ENCODE results near the gene B3GALT5. TPM values are rescaled to one million over a fixed set of nuclear protein-coding genes. Genes with fewer than 3 reads are reported as not detected.
A peak's percentile ranks its signal among the peaks of the same experiment; 100 is the strongest.

Gene B3GALT5
- total RNA-seq, 1 experiment from 2014 or later = 0.76 TPM

DNA sequence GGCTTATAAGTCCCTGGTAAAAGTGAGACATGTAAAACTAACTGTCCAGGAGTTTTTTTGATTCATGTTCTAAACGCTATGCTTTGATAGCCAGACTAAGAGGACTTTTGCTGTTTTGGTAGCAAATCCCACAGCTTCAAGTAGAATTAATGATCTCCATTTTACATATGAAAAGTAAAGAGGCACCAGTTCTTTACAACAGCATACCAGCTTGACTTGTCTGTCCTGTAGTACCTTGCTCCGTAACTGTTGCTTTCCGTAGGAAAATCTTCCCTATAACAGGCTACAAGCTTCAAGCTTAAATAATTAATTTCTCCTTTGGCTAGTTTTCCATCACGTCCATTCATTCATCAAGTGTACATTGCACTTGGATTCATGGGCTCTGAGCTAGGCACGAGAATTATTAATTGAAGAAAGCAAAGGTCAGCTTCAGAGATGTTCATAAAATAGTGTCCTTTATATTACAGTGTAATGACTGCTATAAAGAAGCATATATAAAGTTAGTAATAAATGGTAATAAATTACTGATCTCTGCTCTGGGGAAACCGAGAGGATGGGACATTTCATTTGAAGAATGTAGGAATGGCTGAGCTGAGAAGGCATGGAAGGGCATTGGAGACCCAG, 29.2 kb downstream of the B3GALT5 start:
- Histone ChIP-seq H3K4me1 (replicated peaks) (peaks cover 14% of the 10 kb centered on the region), H3K36me3 (no peaks in the 10 kb centered on the region), H3K9me3 (replicated peaks) (no peaks in the 10 kb centered on the region), H3K4me3 (no peak overlapping the region), H3K27me3 (replicated peaks) (no peaks in the 10 kb centered on the region), H3K27ac (no peak overlapping the region)
- no peak for DNase-seq (ENCODE audit: low read depth in 1 of 2, low spot score in 2 of 2)

DNA sequence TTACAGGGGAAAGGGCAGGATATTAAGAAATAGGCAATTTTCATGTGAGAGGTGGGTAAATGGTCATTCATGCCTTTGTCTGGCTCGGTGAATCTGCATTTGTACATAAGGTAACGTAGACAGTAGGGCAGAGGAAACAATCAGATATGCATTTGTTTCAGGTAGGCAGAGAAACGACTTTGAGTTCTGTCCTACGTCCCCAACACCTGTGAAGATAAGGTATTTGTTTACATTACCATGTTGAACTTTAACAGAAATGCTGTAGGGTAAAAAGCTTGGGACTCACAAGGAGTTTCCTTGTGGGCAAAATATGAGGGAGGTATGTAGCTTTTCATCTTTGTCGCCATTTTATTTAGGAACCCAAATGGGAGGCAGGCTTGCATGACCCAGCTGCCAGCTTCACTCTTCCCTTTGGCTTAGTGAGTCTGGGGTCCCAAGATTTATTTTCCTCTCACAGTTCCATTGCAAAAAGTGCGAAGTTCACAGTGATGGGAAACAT, 31.4 kb downstream of the B3GALT5 start:
- H3K4me3 ChIP-seq = no peak overlapping the region
- no peaks in the 10 kb centered on the region for H3K36me3 ChIP-seq
- no peak for DNase-seq (ENCODE audit: low read depth in 1 of 2, low spot score in 2 of 2)
- H3K27ac ChIP-seq = no peak overlapping the region
- no peaks in the 10 kb centered on the region for H3K9me3 ChIP-seq (replicated peaks)
- peaks cover 26% of the 10 kb centered on the region for H3K4me1 ChIP-seq (replicated peaks)
- H3K27me3 ChIP-seq (replicated peaks) = no peaks in the 10 kb centered on the region

DNA sequence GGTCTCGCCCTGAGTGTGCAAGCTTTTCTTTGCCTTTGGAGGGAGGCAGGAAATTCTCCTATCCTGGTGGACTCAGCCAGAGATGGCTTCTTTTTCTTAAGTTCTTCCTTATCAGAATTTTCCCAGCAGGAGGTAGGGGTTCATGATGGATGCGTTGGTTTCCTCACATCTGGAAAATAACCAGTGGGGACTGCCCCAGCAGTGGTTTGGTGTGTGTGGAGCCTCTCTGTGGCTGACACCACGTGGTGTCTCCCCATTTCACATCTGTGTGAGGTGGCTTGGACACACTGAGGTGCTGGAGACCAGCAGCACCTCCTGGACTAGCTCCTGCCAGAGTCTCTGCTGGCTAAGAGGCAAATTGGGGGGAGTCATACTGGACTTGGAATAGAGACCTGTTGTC, 32.6 kb downstream of the B3GALT5 start:
- no peaks in the 10 kb centered on the region for H3K9me3 ChIP-seq (replicated peaks)
- peaks cover 27% of the 10 kb centered on the region for H3K4me1 ChIP-seq (replicated peaks)
- no peaks in the 10 kb centered on the region for H3K36me3 ChIP-seq
- H3K27me3 ChIP-seq (replicated peaks) = no peaks in the 10 kb centered on the region
- no peak overlapping the region for H3K27ac ChIP-seq
- no peak overlapping the region for H3K4me3 ChIP-seq
- DNase-seq (ENCODE audit: low read depth in 1 of 2, low spot score in 2 of 2) = no peak

DNA sequence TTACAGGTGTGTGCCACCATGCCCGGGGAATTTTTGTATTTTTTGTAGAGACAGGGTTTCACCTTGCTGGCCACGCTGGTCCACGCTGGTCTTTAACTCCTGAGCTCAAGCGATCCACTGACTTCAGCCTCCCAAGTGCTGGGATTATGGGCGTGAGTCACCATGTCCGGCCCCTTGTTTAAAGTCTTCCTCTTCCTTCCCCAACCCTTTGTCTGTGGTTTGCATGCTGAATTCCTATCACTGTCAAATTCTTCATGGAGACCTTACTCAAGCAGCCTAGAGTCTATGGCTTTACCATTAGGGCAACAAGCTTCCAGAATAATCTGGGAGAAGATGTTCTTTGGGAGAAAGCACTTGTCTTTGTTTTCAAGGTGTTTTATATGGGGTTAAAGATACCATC, 34.7 kb downstream of the B3GALT5 start:
- H3K4me3 ChIP-seq = no peak overlapping the region
- H3K4me1 ChIP-seq (replicated peaks) = peaks cover 24% of the 10 kb centered on the region
- H3K27me3 ChIP-seq (replicated peaks) = no peaks in the 10 kb centered on the region
- H3K9me3 ChIP-seq (replicated peaks) = no peaks in the 10 kb centered on the region
- peak; percentile 75 to 77 for DNase-seq (ENCODE audit: low read depth in 1 of 2, low spot score in 2 of 2)
- no peaks in the 10 kb centered on the region for H3K36me3 ChIP-seq
- peak overlapping the region; percentile 18 for H3K27ac ChIP-seq

DNA sequence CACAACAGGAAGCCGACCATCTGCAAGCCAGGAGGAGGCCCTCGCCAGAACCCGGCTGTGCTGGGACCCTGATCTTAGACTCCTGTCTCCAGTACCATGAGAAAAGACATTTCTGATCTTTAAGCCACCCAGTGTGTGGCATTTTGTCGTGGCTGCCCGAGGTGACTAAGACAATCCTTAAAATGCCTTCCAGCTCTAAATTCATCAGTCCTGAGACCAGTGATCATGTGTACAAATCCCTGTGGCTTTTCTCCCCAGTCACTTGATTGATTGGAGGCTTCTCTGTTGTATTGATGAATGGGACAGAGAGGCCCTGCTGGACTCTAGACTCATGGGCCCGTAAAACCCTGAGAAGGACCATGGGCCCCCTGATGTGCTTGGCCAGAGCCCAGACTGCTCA, 36.1 kb downstream of the B3GALT5 start:
- Histone ChIP-seq H3K4me3 (no peak overlapping the region), H3K4me1 (replicated peaks) (peaks cover 24% of the 10 kb centered on the region), H3K36me3 (no peaks in the 10 kb centered on the region), H3K27me3 (replicated peaks) (no peaks in the 10 kb centered on the region), H3K9me3 (replicated peaks) (0 out of 2 replicates have a peak, but pooled peaks cover 5% of the 10 kb centered on the region), H3K27ac (no peak overlapping the region)
- no peak for DNase-seq (ENCODE audit: low read depth in 1 of 2, low spot score in 2 of 2)

DNA sequence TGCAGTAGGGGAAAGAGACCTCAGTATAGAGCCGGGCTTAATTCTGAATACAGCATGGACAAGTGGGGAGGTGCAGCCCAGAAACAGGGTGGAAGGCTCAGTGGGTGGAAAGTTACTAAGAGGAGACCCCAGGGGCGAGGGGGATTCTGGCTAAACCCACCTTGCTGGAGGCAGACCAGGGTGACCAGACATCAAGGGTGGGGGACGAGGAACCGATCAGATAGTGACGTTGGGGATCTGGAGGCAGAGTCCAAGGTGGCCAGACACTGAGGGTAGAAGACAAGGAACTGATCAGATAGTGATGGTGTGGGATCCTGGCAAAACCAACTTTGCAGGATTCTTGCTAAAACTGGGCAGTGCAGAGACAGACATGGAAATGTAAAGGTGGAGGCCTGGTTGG, 36.8 kb downstream of the B3GALT5 start:
- Histone ChIP-seq H3K4me3 (no peak overlapping the region), H3K27ac (no peak overlapping the region), H3K27me3 (replicated peaks) (no peaks in the 10 kb centered on the region), H3K9me3 (replicated peaks) (0 out of 2 replicates have a peak, but pooled peaks cover 8% of the 10 kb centered on the region), H3K36me3 (no peaks in the 10 kb centered on the region), H3K4me1 (replicated peaks) (peaks cover 24% of the 10 kb centered on the region)
- DNase-seq (ENCODE audit: low read depth in 1 of 2, low spot score in 2 of 2) = no peak

DNA sequence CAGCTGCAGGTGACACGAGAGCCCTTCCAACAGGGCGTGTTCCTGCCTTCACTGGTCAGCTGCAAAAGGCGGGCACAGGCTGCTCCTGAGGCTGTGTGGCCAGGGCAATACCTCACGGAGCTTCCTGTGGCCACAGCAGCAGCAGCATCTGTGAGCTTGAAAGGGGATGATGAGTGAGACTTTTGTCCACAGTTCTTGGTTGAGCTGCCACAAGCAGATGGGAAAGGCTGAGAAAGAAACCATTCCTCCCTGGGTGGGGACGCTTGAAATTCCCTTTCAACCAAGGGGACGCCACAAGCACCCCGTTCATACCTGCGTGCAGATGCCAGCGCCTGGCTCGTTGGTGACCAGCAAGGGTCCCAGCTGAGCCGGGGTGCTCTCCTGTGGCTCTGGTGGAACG, 37.6 kb downstream of the B3GALT5 start:
- H3K27ac ChIP-seq = no peak overlapping the region
- DNase-seq (ENCODE audit: low read depth in 1 of 2, low spot score in 2 of 2) = no peak

DNA sequence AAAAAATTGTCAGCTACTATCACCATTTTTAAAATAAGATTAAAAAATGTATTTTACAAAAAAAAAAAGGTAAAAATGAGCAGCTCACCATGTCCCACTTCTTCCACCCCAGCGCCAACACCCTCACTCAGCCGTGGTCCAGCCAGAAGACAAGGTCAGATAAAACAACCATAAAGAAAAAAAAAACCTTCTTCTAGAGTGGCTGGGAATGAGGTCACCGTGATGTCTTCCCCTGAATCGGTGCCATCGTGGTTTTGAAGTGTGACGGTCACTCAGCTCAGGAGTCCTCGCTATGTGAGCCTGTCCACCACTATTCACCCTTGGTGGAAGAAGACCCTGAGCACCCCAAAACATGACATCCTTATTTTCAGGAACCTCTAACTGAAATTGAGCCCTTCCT, 38.1 kb downstream of the B3GALT5 start:
- H3K4me1 ChIP-seq (replicated peaks) = peaks cover 24% of the 10 kb centered on the region
- no peak overlapping the region for H3K27ac ChIP-seq
- DNase-seq (ENCODE audit: low read depth in 1 of 2, low spot score in 2 of 2) = no peak

More for the DNA sequence above, 37.6 kb downstream of the B3GALT5 start:
- 0 out of 2 replicates have a peak, but pooled peaks cover 8% of the 10 kb centered on the region for H3K9me3 ChIP-seq (replicated peaks)
- H3K36me3 ChIP-seq = no peaks in the 10 kb centered on the region
- H3K27me3 ChIP-seq (replicated peaks) = no peaks in the 10 kb centered on the region
- H3K4me3 ChIP-seq = no peak overlapping the region
- H3K4me1 ChIP-seq (replicated peaks) = peaks cover 24% of the 10 kb centered on the region

DNA sequence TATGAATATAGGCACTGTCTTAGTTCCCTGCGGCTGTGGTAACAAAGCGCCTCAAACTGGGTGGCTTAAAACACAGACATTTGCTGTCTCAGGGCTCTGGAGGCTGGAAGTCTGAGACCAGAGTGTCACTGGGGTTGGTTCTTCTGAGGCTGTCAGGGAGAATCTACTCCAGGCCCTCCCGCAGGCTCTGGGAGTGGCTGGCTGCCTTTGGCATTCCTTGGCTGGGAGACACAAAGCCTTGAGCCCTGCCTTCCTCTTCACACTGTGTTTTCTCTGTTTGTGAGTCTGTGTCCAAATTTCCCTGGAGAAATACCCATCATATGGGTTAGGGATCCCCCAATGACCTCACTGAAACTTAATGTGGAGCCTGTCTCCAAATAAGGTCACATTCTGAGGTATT, 38.5 kb downstream of the B3GALT5 start:
- Histone ChIP-seq H3K4me1 (replicated peaks) (peaks cover 24% of the 10 kb centered on the region), H3K9me3 (replicated peaks) (0 out of 2 replicates have a peak, but pooled peaks cover 8% of the 10 kb centered on the region), H3K27me3 (replicated peaks) (no peaks in the 10 kb centered on the region), H3K36me3 (no peaks in the 10 kb centered on the region), H3K27ac (no peak overlapping the region), H3K4me3 (no peak overlapping the region)
- DNase-seq (ENCODE audit: low read depth in 1 of 2, low spot score in 2 of 2) = no peak

More for the DNA sequence above, 38.1 kb downstream of the B3GALT5 start:
- Histone ChIP-seq H3K4me3 (no peak overlapping the region), H3K27me3 (replicated peaks) (no peaks in the 10 kb centered on the region), H3K9me3 (replicated peaks) (0 out of 2 replicates have a peak, but pooled peaks cover 8% of the 10 kb centered on the region), H3K36me3 (no peaks in the 10 kb centered on the region)

DNA sequence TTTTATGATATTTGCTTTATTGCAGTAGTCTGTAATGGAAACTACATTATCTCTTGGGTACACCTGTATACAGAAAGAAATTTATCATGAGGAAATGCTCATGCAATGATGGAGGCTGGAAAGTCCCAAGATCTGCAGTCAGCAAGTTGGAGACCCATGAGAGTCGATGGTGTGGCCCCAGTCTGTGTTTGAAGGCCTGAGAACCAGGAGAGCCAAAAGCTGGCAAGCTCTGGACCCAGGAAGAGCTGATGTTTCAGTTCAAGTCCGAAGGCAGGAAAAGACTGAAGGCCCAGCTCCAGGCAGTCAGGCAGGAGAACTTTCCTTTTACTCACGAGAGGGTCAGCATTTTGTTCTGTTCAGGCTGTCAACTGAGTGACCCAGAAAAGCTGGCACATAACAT, 42.2 kb downstream of the B3GALT5 start:
- H3K36me3 ChIP-seq = no peaks in the 10 kb centered on the region
- 0 out of 2 replicates have a peak, but pooled peaks cover 8% of the 10 kb centered on the region for H3K9me3 ChIP-seq (replicated peaks)
- no peak for DNase-seq (ENCODE audit: low read depth in 1 of 2, low spot score in 2 of 2)
- peaks cover 5% of the 10 kb centered on the region for H3K4me1 ChIP-seq (replicated peaks)
- H3K27ac ChIP-seq = no peak overlapping the region
- H3K27me3 ChIP-seq (replicated peaks) = no peaks in the 10 kb centered on the region
- no peak overlapping the region for H3K4me3 ChIP-seq

DNA sequence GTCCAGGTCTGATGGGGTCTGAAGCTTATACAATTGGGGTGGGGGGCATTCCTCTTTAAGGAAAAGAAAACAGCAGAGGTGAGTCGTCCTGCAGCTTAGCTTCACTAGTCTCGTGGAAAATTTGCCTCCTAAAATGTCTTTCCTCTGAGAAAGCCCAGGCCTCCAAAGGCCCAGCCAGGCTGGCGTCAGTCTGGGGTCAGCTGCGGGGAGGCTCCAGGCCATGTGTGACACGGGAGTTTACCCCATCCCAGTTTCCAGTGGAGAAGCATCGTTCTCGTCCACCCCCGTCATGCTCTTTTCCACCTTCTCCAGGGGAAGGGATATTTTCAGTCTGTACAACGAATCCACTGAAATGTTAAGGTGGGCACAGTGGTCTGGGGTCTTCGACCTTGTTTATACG, 42.8 kb downstream of the B3GALT5 start:
- 0 out of 2 replicates have a peak, but pooled peaks cover 8% of the 10 kb centered on the region for H3K9me3 ChIP-seq (replicated peaks)
- no peaks in the 10 kb centered on the region for H3K36me3 ChIP-seq
- no peaks in the 10 kb centered on the region for H3K27me3 ChIP-seq (replicated peaks)
- H3K27ac ChIP-seq = no peak overlapping the region
- DNase-seq (ENCODE audit: low read depth in 1 of 2, low spot score in 2 of 2) = no peak
- peaks cover 11% of the 10 kb centered on the region for H3K4me1 ChIP-seq (replicated peaks)
- no peak overlapping the region for H3K4me3 ChIP-seq

DNA sequence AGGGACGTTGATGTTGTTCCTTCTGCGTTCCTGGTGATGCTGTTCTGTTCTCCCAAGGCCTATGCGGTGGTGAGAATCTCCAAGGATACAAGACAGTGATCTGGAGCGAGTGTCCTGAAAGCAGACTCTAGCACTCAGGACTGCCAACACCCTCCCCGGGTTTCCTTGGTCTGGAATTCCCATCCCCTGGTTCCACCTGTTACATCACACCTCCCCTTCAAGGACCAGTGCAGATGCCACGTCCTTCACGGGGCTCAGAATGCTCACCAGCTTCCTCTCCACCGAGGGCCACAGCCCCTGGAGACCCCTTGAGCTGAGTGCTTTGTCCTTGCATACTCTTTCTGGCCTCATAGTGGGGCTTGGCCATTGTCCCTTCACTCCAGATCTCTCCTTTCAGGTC, 43.5 kb downstream of the B3GALT5 start:
- 0 out of 2 replicates have a peak, but pooled peaks cover 8% of the 10 kb centered on the region for H3K9me3 ChIP-seq (replicated peaks)
- no peak overlapping the region for H3K27ac ChIP-seq
- H3K4me3 ChIP-seq = no peak overlapping the region
- peaks cover 17% of the 10 kb centered on the region for H3K4me1 ChIP-seq (replicated peaks)
- DNase-seq (ENCODE audit: low read depth in 1 of 2, low spot score in 2 of 2) = no peak
- no peaks in the 10 kb centered on the region for H3K36me3 ChIP-seq
- H3K27me3 ChIP-seq (replicated peaks) = no peaks in the 10 kb centered on the region

DNA sequence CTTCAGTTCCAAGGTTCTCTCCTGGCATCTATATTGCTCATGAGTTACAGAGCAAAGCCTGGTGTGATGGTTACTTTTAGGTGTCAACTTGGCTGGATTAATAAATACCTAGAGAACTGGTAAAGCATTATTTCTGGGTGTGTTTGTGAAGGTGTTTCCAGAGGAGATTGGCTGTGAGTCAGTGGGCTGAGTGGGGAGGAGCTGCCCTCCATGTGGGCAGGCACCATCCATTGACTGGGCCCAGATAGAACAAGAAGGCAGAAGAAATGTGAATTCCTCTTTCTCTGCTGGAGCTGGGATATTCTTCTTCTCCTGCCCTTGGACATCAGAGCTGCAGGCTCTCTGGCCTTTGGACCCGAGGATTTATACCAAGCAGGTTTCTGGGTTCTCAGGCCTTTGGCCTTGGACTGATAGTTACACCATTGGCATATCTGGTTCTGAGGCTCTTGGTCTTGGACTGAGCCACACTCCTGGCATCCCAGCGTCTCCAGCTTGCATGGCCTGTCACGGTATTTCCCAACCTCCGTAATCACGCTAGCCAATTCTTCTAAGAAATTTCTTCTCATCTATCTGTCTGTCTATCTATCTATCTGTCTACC, 44.5 kb downstream of the B3GALT5 start:
- DNase-seq (ENCODE audit: low read depth in 1 of 2, low spot score in 2 of 2) = no peak
- Histone ChIP-seq H3K27ac (no peak overlapping the region), H3K4me3 (no peak overlapping the region), H3K9me3 (replicated peaks) (0 out of 2 replicates have a peak, but pooled peaks cover 8% of the 10 kb centered on the region), H3K36me3 (no peaks in the 10 kb centered on the region), H3K4me1 (replicated peaks) (peaks cover 17% of the 10 kb centered on the region), H3K27me3 (replicated peaks) (no peaks in the 10 kb centered on the region)

DNA sequence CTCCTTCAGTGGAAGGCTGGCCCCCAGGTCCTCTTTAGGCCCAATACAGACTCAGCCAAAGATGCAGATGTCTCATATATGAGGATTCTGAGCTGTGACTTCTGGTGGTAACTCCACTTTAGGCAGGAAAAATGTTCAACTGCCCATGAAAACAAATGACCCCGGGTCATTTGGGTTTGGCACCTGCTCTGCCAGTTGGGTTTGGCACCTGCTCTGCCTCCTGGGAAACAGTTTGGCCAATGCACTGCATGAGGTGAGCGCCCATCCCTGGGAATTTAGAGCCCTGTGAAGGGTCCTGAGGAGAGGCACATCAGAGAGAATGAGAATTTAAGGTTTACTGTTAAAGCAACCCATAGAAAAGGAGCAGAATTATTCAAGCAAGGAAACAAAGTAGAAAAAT, 45.3 kb downstream of the B3GALT5 start:
- Histone ChIP-seq H3K4me3 (no peak overlapping the region), H3K27me3 (replicated peaks) (no peaks in the 10 kb centered on the region), H3K27ac (no peak overlapping the region), H3K9me3 (replicated peaks) (0 out of 2 replicates have a peak, but pooled peaks cover 7% of the 10 kb centered on the region), H3K36me3 (no peaks in the 10 kb centered on the region), H3K4me1 (replicated peaks) (peaks cover 17% of the 10 kb centered on the region)
- DNase-seq (ENCODE audit: low read depth in 1 of 2, low spot score in 2 of 2) = no peak

Measured in SJSA1 (cell line).